Colonic mucosa (tissue), 4 donors: ENCODE data around the gene MAIP1. TPM values are rescaled to one million over a fixed set of nuclear protein-coding genes. Genes with fewer than 3 reads are reported as not detected.

Experiments used
- DNase-seq: peaks from one replicate; pipeline ENCODE4 v3.0.0-alpha.2; 2020
- H3K27ac ChIP-seq: fragments of 200-600 bp; one replicate; pipeline ENCODE4 v1.8.0; 2021
- H3K27me3 ChIP-seq: fragments of 200-600 bp; one replicate; pipeline ENCODE4 v1.8.0; 2021
- H3K36me3 ChIP-seq: fragments of 200-600 bp; one replicate; pipeline ENCODE4 v1.8.0; 2021
- H3K4me1 ChIP-seq: fragments of 200-600 bp; one replicate; pipeline ENCODE4 v1.8.0; 2021; ENCODE audit warnings: mild to moderate bottlenecking
- H3K4me3 ChIP-seq: fragments of 200-600 bp; one replicate; pipeline ENCODE4 v1.8.0; 2021
- H3K9ac ChIP-seq, 2 donors: one replicate each; pipeline ENCODE4 v1.7.0; 2013; ENCODE audit warnings: control low read depth in 2 of 2, low read depth in 2 of 2, low read length in 2 of 2
- H3K9me3 ChIP-seq: fragments of 200-600 bp; one replicate; pipeline ENCODE4 v1.8.0; 2021
- intact Hi-C: fragments of 100-400 bp; cut with DNase I; formaldehyde crosslinking; loops from one replicate; pipeline ENCODE4 v1.14.1; 2022
- total RNA-seq, 2 donors: library from RNA; stranded (reverse); fragmentation: NEBNext Ultra II Directional in 1 of 2; extraction: Animal tissue kit (Norgen Biotek cat#: 25700) in 1 of 2; gene quantifications; one replicate each; pipeline ENCODE4 v1.2.1, GENCODE V29; 2021
- TF ChIP-seq, protein P1 (sequence below): fragments of 200-600 bp; IDR thresholded peaks from one replicate; pipeline ENCODE4 v1.8.0; 2022; ENCODE audit warnings: antibody characterized with exemption, mild to moderate bottlenecking
- donor health status: healthy.
- donor health status: DM: no; HTN: no; CAD: no.
- donor health status: DM: no; HTN: no; CAD: no.

MAIP1 gene
- total RNA-seq, 2 donors from 2014 or later = 35.5 to 37.3 TPM

DNA sequence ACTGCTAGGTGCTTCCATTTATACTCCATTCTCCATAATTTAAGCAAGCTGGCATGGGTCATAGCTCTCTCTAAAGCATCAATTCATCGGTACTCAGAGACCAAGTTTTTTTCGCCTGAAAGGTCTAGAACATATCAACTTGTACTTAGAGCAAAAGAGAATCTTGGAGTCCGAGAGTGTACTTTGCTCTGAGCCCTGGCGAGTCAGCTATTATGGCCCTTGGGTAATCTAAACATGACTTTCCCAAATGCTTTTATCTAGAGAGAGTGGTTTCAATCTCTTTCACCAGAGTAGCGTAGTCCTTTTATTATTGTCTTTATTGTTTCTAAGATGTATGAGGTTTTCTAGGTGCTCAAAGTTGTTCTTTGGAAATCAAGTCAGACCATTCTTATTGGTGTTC, 34.4 kb downstream of the MAIP1 start:
- H3K27me3 ChIP-seq = no peaks in the 10 kb centered on the region
- H3K9ac ChIP-seq = no peak overlapping the region
- H3K36me3 ChIP-seq = no peaks in the 10 kb centered on the region
- TF ChIP-seq, protein P1, sequence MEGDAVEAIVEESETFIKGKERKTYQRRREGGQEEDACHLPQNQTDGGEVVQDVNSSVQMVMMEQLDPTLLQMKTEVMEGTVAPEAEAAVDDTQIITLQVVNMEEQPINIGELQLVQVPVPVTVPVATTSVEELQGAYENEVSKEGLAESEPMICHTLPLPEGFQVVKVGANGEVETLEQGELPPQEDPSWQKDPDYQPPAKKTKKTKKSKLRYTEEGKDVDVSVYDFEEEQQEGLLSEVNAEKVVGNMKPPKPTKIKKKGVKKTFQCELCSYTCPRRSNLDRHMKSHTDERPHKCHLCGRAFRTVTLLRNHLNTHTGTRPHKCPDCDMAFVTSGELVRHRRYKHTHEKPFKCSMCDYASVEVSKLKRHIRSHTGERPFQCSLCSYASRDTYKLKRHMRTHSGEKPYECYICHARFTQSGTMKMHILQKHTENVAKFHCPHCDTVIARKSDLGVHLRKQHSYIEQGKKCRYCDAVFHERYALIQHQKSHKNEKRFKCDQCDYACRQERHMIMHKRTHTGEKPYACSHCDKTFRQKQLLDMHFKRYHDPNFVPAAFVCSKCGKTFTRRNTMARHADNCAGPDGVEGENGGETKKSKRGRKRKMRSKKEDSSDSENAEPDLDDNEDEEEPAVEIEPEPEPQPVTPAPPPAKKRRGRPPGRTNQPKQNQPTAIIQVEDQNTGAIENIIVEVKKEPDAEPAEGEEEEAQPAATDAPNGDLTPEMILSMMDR = no peak
- intact Hi-C loops = loop anchor here (10.0 kb wide), 1 partner anchor 175 kb away; no protein-coding TSS in a partner anchor
- H3K4me3 ChIP-seq = no peak overlapping the region
- H3K27ac ChIP-seq = no peak overlapping the region
- H3K9me3 ChIP-seq = no peaks in the 10 kb centered on the region
- no peak for DNase-seq
- H3K4me1 ChIP-seq = no peaks in the 10 kb centered on the region

DNA sequence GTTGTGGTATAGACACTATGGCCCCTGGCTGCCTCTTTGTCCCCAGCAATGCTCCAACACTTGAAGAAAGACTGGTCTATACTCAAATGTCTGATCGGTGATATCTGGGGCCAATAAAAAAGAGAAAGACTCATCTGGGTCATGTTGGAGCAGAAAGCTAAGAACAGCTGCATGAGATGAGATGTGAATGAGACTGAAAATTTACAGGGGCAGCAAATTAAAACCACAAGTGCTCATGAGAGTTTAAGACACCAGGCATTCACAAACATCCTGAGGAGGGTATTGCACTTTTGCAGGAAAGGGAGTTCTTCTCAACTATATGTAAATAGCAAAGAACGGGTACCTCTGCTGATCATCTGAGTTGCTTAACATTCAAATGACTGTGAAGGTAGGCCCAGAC, 36.3 kb downstream of the MAIP1 start:
- TF ChIP-seq, protein P1 = no peak
- Histone ChIP-seq H3K9ac (no peak overlapping the region), H3K4me1 (no peaks in the 10 kb centered on the region), H3K4me3 (no peak overlapping the region), H3K27ac (no peak overlapping the region), H3K36me3 (no peaks in the 10 kb centered on the region), H3K27me3 (no peaks in the 10 kb centered on the region), H3K9me3 (no peaks in the 10 kb centered on the region)
- intact Hi-C loops = loop anchor here (10.0 kb wide), 1 partner anchor 173 kb away; no protein-coding TSS in a partner anchor
- DNase-seq = no peak

DNA sequence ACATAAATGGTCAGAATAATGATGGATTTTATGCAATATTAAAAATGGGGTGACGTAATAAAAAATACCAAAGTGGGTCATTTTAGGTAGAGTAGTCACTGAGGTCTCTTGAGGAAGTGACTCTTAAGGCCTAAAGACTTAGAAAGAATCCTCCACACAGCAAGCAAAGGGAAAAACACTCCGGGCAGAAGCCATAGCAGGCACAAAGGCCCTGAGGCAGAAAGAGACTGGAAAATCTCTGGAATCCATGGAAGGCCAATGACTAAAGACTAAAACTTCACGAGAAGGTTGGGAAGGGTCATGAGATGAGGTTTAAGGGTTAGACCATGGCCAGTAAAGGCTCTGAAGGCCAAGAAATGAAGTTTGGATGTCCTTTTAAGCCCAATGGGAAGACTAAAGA, 36.9 kb downstream of the MAIP1 start:
- TF ChIP-seq, protein P1 = no peak
- Histone ChIP-seq H3K9me3 (no peaks in the 10 kb centered on the region), H3K9ac (no peak overlapping the region), H3K27me3 (no peaks in the 10 kb centered on the region), H3K27ac (no peak overlapping the region), H3K4me1 (no peaks in the 10 kb centered on the region), H3K4me3 (no peak overlapping the region), H3K36me3 (no peaks in the 10 kb centered on the region)
- intact Hi-C loops = loop anchor here (10.0 kb wide), 1 partner anchor 173 kb away; no protein-coding TSS in a partner anchor
- no peak for DNase-seq

DNA sequence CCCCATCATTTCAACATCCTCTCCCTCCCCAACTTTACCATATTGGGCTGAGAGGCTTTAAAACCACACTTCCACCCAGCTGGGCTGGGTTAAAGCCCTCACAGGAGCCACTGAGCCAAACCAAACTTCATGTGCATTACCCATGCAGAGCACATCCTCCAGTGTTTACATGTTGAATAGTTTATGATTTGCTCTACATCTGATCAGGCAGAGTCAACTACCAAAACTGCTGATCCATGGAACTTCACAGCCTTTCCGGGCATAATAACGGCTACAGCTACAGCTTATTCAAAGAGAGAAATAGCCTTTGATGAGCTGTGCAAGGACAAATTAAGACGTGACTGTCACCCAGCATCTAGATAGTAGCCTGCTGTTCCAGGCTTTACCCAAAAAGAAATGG, 39.0 kb downstream of the MAIP1 start:
- intact Hi-C loops = loop anchor here (10.0 kb wide), 1 partner anchor 170 kb away; no protein-coding TSS in a partner anchor
- TF ChIP-seq, protein P1 = no peak
- DNase-seq = no peak
- Histone ChIP-seq H3K27ac (no peak overlapping the region), H3K4me3 (no peak overlapping the region), H3K9ac (no peak overlapping the region), H3K36me3 (no peaks in the 10 kb centered on the region), H3K9me3 (no peaks in the 10 kb centered on the region), H3K4me1 (no peaks in the 10 kb centered on the region), H3K27me3 (no peaks in the 10 kb centered on the region)

DNA sequence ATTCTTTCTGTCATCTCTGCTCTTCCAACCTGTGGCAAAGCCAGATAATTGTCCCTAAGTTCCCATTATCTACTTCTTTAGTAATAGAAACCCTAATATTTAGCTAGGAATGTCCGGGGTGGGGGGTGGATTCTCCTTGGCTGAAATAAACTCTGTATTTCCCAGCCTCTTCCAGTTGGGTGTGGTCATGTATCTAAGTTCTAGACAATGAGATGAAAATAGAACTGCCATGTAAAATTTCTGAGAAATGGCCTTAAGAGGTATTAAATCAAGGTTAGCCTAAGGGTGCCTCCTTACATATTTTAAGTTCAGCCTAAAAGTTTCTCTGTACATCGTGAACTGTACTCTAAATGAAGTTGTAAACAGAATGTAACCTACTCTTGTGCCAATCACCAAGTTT, 39.5 kb downstream of the MAIP1 start:
- Histone ChIP-seq H3K9ac (no peak overlapping the region), H3K4me3 (no peak overlapping the region), H3K4me1 (no peaks in the 10 kb centered on the region), H3K27me3 (no peaks in the 10 kb centered on the region), H3K36me3 (no peaks in the 10 kb centered on the region), H3K9me3 (no peaks in the 10 kb centered on the region), H3K27ac (no peak overlapping the region)
- no peak for DNase-seq
- intact Hi-C loops = loop anchor here (10.0 kb wide), 1 partner anchor 170 kb away; no protein-coding TSS in a partner anchor
- TF ChIP-seq, protein P1 = no peak
